Measurements from ENCODE around the gene ARHGAP10.

Gene ARHGAP10

DNA sequence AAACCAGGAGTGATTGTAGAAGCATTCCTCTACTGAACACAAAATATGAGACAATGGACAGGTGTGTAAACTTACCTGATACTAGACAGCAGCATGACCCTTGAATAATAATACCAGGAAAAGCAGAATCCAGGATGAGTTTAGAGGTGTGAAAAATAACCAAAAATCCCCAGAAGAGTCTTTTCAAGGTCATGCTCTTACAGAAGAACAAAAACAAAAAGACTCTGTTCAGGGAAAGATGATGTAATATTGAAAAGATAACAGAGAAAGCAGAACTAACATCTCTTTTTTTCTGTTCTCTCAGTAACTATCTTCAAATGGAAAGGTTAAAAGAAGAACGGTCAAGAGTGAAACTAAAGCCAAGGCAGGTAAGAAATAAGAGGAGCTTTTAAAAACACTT is 14.0 kb upstream of the ARHGAP10 start:
- TF ChIP-seq, protein P1, sequence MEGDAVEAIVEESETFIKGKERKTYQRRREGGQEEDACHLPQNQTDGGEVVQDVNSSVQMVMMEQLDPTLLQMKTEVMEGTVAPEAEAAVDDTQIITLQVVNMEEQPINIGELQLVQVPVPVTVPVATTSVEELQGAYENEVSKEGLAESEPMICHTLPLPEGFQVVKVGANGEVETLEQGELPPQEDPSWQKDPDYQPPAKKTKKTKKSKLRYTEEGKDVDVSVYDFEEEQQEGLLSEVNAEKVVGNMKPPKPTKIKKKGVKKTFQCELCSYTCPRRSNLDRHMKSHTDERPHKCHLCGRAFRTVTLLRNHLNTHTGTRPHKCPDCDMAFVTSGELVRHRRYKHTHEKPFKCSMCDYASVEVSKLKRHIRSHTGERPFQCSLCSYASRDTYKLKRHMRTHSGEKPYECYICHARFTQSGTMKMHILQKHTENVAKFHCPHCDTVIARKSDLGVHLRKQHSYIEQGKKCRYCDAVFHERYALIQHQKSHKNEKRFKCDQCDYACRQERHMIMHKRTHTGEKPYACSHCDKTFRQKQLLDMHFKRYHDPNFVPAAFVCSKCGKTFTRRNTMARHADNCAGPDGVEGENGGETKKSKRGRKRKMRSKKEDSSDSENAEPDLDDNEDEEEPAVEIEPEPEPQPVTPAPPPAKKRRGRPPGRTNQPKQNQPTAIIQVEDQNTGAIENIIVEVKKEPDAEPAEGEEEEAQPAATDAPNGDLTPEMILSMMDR (IDR thresholded peaks at IDR 0.05; ENCODE audit: low read depth, low read length, missing control alignments): no peak
- H3K4me3 ChIP-seq (ENCODE audit: low read depth, low read length): no peak overlapping the region
- no peak for DNase-seq (ENCODE audit: low read depth)

DNA sequence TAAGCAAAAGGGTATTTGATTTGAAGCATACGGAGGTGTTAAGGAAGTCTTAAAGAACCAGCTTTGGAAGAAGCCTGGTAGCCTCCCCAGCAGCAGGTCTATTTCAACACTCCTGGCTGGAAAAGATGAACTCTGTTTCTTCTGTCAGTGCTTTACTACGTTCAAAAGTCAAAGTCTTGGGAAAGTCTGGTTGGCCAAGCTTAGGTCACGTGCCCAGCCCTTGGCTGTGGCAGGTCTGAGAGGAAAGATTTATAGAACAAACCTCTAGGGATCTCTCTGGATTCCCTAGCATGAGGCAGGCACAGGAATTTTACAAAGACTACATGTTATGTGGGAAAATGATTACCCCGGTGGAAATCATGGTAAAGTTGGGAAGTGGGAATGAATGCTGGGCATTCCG is 8.6 kb upstream of the ARHGAP10 start:
- DNase-seq (ENCODE audit: low read depth): no peak
- H3K4me3 ChIP-seq (ENCODE audit: low read depth, low read length): no peak overlapping the region
- TF ChIP-seq, protein P1 (IDR thresholded peaks at IDR 0.05; ENCODE audit: low read depth, low read length, missing control alignments): no peak

DNA sequence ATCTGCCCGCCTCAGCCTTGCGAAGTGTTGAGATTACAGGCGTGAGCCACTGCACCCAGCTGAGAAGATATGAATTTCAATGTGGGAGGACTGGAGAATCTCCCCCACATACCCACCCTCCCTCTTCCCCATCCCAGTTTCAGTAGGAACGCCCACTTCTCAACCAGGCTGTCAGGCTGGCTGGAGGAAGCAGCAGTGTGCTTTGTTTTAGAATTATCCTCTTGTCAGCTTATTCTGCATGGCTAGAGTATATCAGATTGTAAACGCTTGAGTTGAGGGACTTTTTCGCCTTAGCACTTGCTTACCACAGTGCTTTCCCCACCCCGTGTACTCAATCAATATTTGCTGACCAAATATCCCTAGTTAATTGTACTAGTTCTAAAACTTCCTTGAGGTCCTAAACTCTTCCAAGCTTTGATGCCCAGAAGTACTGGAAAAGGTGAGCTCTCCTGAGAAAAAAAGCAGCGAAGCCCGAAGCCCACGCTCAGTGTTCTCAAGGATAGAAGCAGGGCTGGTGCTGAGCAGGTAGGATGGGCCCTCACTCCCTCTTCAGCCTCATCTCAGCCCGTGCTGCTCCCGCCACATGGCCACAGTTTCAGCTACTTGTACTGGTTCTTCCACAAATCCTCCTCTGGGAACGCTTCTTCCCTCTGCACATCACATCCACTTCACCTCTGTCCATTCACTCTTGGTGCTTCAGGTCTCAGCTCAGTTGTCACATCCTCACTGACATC is 7.3 kb upstream of the ARHGAP10 start:
- H3K4me3 ChIP-seq (ENCODE audit: low read depth, low read length): no peak overlapping the region
- DNase-seq (ENCODE audit: low read depth): no peak
- TF ChIP-seq, protein P1 (IDR thresholded peaks at IDR 0.05; ENCODE audit: low read depth, low read length, missing control alignments): no peak

DNA sequence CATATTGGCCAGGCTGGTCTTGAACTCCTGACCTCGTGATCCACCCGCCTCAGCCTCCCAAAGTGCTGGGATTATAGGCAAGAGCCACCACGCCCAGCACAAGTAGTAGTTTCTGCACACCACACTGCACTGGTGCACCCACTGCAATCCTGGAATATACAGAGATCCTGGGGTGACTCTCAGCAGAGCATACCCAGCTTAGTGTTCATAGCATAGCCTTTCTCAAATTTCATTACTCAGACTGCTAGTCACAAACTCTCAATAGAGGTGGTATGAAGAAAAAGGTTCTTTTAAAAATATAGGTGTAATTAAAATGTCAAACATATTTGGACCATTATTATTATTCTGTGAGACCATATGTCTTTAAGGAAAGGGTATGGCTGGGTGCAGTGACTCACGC is 6.2 kb upstream of the ARHGAP10 start:
- H3K4me3 ChIP-seq (ENCODE audit: low read depth, low read length): no peak overlapping the region
- TF ChIP-seq, protein P1 (IDR thresholded peaks at IDR 0.05; ENCODE audit: low read depth, low read length, missing control alignments): no peak
- no peak for DNase-seq (ENCODE audit: low read depth)

DNA sequence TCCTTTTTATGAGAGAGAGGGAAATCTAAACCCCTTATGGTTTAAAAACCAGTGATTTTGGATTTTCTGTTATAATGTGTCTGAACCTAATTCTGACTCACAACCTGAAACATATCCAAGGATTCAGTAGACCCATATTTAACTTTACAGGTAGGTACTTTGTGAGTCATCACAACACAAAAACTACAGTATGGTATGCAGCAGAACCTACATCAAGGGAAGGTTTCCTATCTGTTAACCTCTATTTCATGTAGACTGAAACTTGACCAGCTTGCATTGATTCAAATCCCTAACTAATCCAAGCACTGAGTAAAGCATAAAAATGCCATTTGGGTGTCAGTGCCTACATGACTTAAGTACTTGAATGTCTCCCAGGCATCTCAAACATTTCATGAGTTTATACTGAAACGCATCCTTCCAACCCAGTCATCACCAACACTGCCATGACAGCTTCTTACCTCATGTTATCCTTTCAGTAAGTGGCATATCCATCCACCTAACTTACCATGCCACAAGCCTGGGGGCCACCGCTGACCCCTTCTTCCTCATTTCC is 4.3 kb upstream of the ARHGAP10 start:
- TF ChIP-seq, protein P1 (IDR thresholded peaks at IDR 0.05; ENCODE audit: low read depth, low read length, missing control alignments): no peak
- DNase-seq (ENCODE audit: low read depth): no peak
- H3K4me3 ChIP-seq (ENCODE audit: low read depth, low read length): no peak overlapping the region

DNA sequence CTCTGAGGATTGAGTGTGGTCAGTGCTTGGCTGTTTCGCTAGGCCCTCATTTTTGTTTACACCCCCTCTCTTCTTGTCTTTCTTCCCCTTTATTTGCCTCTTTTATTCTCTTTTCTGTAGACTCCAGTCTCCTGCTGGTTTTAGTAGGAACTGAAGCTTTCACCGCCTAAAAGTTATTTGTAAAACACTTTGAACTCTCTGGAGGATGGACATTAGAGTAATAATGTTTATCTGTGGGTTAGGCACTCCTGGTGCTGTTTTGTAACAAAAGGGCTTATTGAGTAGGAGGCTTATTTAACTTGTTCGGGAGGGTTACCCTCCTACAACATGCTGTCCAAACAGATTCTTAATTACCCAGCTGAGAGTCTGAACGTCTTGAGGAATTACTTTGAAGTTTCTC is 1.6 kb upstream of the ARHGAP10 start:
- no peak overlapping the region for H3K4me3 ChIP-seq (ENCODE audit: low read depth, low read length)
- TF ChIP-seq, protein P1 (IDR thresholded peaks at IDR 0.05; ENCODE audit: low read depth, low read length, missing control alignments): no peak
- no peak for DNase-seq (ENCODE audit: low read depth)
